H1 (cell line): ENCODE measurements around the gene LRRC4C.

Experiments
- CEBPB ChIP-seq: IDR thresholded peaks from 2 replicates; pipeline ENCODE4 v1.6.1; 2012; ENCODE audit warnings: low read depth, low read length
- CHD2 ChIP-seq: IDR thresholded peaks from 2 replicates; pipeline ENCODE4 v1.6.1; 2012; ENCODE audit warnings: low read length, improper control_type of control experiment
- CREB1 ChIP-seq: IDR thresholded peaks from 2 replicates; pipeline ENCODE4 v1.6.1; 2012; ENCODE audit warnings: inconsistent platforms
- MAX ChIP-seq: IDR thresholded peaks from 2 replicates; pipeline ENCODE4 v1.6.1; 2012; ENCODE audit warnings: inconsistent platforms
- POLR2A ChIP-seq, 2 experiments: IDR thresholded peaks; 1 replicate in 1 of 2; 2 replicates in 1 of 2; pipeline ENCODE4 v1.6.1; 2011; ENCODE audit warnings: low read depth in 2 of 2, low read length in 2 of 2, mild to moderate bottlenecking in 2 of 2; ENCODE audit errors: control extremely low read depth in 1 of 2
- POLR2AphosphoS5 ChIP-seq: IDR thresholded peaks from 2 replicates; pipeline ENCODE4 v1.6.1; 2011; ENCODE audit warnings: low read depth, low read length
- RFX5 ChIP-seq: IDR thresholded peaks from 2 replicates; pipeline ENCODE4 v1.6.1; 2011; ENCODE audit warnings: low read depth, low read length, improper control_type of control experiment, borderline replicate concordance

GRCh38 chr11:40187295-40187694 lies 1272.2 kb downstream of the LRRC4C start:
- TF ChIP-seq POLR2AphosphoS5 (no peak), MAX (no peak), CEBPB (no peak), RFX5 (no peak), POLR2A (IDR thresholded peaks at IDR 0.05; ENCODE audit: control extremely low read depth in 1 of 2, low read depth in 2 of 2, low read length in 2 of 2) (no peak), CHD2 (no peak), CREB1 (no peak)
